Dedifferentiated amniotic fluid mesenchymal stem cell (primary cell): ENCODE data around the gene WDTC1.
"Not testable (repeated sequence)": the region's sequence is repeated elsewhere in the genome, so short reads cannot be mapped to it uniquely, and the experiment has no call there.

Source experiments
- DNase-seq: peaks from one replicate; pipeline ENCODE4 v3.0.0-alpha.2; 2016; ENCODE audit errors: extremely low spot score

WDTC1 gene

DNA sequence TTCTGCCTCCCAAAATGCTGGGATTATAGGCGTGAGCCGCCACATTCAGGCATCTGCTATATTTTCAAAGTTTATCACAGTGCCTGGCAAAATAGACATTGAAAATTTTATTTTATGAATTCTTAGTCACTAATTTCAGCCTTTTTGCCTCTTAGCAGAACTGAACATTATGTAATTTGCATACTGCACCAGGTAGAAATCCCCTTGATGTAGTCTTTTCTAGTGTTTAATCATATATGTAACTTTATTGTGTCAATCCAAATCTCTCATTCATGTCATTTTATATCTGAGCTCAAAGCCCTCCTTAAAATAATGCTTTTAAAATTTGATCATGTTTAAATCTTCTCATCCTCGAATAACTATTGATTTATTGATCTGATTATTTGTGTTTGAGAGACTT is 19.2 kb downstream of the WDTC1 start:
- no peak for DNase-seq

DNA sequence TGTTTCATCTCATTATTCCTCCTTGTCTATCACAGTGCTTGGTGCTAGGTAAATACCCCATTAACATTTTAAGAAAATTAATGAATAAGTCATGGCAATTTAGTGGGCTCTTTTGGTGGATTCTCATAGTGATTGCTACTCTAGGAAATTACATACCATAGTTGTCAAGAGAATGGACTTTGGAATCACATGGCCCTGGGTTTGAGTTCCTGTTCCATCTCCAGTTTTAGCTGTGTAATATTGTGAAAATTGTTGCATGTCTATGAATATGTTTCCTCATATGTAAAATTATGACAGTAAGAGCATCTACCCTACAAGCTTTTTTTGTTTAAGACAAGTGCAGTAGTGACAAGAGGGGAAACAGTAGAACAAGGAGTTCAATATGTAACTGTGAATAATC is 20.7 kb downstream of the WDTC1 start:
- DNase-seq = no peak

DNA sequence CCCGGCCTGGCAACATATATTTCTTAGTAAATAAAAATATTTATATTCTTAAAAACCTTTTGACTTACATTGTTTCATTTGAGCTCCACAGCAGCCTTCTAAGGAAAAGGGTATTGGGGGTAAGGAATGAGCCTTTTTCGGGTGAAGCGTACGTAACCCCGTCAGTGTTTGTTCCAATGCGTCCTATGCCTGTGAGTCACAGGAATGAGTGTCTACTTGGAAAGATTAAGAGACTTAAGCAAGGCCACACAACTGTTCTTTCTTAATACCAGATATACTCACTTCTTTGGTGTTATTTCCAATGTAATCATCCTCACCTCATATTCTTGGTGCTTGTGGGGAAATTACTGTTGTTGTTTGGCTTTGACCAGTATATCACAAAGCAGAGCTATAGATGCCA is 22.7 kb downstream of the WDTC1 start:
- no peak for DNase-seq

DNA sequence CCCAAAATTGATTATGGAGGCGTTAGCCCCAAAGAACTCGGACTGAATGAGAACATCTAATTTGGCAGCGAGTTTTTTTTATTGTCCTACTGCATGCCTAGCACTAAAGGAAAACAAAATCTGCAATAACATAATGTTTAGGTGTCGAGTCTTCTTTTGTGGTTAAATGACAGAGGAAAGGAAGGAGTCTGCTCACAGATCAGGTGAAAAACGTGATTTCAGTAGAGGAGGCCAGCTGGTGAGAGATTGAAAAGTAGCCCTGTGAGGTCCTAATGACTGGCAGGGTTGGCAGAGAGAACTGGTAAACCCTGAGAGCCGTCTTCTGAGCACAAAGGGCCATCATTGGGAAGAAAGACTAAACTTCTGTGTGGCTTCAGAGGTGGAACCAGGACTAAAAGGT is 24.2 kb downstream of the WDTC1 start:
- no peak for DNase-seq

DNA sequence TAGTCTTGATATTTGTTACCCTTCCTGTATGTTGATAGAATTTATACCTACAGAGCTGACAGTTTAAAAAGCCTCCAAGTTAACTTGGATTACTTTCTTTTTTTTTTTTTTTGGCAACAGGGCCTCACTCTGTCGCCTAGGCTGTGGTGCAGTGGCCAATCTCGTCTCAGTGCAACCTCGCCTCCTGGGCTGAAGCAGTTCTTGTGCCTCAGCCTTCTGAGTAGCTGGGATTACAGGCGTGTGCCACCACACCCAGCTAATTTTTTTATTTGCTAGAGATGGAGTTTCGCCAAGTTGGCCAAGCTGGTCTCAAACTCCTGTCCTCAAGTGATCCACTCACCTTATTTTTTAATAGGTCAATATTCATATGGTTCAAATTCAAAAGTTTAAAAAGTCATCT is 32.7 kb downstream of the WDTC1 start:
- DNase-seq = no peak

DNA sequence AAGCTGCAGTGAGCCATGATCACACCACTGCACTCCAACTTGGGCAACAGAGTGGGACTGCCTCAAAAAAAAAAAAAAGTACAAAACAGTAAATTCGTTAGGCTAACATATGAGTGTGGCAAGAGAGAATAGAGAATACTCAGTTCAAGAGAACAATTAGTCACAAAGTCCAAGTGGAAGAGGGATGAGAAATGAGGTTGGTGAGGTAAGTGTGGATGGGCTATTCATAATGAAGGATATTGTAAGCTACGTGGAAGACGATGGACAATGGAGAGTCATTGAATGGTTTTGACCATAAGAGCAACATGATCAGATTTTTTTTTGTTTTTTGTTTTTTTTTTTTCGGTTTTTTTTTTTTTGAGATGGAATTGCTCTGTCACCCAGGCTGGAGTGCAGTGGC is 34.8 kb downstream of the WDTC1 start:
- no peak for DNase-seq

DNA sequence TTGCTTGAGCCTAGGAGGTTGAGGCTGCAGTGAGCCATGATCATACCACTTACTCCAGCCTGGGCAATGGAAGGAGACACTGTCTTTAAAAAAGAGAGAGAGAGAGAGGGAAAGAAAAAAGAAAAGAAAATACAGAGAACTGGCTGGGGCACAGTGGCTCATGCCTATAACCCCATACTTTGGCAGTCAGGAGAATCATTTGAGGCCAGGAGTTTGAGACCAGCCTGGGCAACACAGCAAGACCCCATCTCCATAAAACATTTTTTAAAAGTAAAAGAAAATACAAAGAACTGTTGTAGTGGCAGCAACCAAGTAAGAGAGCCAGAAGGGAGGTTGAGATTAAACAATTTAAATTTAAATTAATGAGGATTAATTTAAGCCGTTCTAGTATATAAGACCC is 39.8 kb downstream of the WDTC1 start:
- no peak for DNase-seq

DNA sequence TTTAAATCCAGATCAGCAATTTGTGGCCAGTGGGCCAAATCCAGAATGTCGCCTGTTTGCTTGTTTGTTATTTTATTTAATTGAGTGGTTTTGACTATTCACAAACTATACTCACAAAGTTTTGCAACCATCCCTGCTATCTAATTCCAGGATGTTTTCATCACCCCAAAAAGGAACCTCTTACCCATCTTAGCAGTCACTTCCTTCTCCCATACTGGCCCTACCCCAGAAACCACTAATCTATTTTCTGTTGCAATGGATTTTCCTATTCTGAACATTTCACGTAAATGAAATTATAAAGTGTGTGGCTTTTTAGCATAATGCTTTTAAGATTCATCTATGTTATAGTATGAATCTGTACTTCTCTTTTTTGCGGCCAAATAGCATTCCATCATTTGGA is 41.3 kb downstream of the WDTC1 start:
- no peak for DNase-seq

DNA sequence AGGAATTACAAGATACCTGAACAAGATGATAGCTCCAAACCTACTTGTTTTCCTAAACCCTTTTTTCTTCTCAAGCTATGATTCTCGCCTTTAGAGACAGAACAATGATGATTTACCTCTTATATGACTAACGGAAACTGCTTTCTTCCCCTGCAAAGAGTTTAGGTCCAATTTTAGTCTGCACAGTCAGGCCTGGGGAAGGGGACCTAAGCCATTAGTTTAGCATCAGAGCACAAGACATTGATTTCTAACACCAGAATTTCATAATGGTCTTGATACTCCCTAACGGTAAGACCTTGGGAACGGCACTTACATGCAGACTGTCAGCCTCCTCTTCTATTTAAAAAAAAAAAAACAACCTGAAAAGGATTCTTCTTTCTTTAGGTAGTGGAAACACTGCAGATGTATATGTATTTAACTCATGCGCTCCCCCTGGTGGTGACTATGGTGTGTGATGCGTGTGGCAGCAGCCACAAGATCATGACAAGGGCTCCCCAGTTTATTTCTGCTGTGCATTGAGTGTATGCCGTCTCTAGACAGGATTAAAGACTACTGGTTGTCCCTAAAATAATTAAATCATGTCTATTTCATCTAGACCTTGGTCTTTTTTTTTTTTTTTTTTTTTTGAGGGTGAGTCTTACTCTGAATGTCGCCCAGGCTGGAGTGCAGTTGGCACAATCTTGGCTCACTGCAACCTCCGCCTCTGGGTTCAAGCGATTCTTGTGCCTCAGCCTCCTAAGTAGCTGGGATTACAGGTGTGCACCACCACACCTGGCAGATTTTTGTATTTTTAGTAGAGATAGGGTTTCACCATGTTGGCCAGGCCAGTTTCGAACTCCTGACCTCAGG is 50.2 kb downstream of the WDTC1 start:
- peak; percentile 87 for DNase-seq

DNA sequence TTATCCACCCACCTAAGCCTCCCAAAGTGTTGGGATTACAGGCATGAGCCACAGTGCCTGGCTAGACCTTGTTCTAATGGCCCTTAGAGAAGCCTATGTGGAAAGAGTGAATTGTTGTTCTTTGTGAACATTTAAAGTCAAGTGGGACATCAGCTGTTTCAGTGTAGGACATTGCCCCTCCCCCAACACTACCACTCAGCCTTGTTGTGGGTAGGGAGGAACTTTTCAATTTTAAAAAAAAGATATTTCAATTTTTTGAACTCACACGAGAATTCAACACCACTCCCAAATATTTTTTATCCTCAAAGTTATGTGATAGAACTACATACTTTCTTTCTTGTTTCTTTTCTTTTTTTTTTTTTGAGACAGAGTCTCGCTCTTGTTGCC is 50.8 kb downstream of the WDTC1 start:
- DNase-seq = no peak

DNA sequence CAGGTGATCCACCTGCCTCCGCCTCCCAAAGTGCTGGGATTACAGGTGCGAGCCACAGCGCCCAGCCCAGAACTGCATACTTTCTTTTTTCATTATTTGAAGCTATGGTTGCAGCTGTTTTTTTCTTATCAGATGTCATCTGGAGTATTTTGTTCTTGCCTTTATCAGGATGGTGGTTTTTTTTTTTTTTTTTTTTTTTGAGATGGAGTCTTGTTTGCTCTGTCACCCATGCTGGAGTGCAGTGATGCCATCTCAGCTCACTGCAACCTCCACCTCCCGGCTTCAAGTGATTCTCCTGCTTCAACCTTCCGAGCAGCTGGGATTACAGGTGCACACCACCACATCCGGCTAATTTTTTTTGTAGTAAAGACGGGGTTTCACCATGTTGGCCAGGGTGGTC is 51.4 kb downstream of the WDTC1 start:
- DNase-seq = not testable (repeated sequence)

DNA sequence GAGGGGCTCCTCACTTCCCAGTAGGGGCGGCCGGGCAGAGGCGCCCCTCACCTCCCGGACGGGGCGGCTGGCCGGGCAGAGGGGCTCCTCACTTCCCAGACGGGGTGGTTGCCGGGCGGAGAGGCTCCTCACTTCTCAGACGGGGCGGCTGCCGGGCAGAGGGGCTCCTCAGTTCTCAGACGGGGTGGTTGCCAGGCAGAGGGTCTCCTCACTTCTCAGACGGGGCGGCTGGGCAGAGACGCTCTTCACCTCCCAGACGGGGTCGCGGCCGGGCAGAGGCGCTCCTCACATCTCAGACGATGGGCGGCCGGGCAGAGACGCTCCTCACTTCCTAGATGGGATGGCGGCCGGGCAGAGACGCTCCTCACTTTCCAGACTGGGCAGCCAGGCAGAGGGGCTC is 54.7 kb downstream of the WDTC1 start:
- not testable (repeated sequence) for DNase-seq

DNA sequence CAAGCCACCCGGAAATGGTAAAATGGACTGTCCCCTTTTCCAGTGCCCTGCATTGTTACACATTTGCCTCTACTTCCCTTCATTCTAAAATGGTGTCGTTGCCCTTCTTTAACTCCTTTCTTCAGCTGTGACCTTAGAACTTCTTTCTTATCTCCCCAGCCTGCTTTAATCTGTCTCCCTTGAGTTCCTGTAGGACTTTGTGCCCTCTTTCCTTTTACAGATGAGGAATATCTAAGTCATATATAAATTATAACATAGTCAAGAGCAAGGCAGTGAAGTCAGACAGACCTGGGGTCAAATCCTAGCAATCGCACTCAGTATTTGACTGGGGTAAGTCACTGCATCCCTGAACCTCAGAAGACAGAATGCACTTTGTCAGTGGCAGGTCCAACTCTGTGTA is 56.1 kb downstream of the WDTC1 start:
- DNase-seq = no peak

DNA sequence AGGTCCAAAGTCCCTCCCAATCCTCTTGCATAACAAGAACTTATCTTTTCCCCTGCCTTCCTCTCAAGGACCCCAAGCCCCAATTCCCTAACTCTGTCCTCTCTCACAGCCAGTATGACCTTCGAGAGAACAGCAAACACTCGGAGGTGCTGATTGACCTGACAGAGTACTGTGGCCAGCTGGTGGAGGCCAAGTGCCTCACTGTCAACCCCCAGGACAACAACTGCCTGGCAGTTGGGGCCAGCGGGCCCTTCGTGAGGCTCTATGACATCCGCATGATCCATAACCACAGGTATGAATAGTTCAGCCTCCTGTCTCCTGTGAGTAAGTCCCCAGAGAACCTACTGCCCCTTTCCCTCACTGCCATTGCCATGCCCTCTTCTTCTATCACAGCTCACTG is 57.7 kb downstream of the WDTC1 start:
- no peak for DNase-seq

DNA sequence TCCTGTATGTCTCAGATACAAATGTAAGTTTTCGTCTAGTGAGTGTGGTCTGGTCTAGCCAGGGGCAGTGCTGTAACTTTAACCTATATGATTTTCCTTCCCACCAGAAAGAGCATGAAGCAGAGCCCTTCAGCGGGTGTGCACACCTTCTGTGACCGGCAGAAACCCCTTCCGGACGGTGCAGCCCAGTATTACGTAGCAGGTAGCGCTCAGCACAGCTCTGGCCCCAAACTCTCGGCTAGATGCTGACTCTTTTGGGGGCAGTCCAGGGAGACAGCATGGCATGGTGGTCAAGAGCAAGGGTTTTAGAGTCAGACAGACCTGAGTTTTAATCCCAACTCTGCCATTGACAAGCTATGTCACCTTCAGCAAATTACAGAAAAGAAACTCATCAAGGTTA is 59.5 kb downstream of the WDTC1 start:
- DNase-seq = no peak

DNA sequence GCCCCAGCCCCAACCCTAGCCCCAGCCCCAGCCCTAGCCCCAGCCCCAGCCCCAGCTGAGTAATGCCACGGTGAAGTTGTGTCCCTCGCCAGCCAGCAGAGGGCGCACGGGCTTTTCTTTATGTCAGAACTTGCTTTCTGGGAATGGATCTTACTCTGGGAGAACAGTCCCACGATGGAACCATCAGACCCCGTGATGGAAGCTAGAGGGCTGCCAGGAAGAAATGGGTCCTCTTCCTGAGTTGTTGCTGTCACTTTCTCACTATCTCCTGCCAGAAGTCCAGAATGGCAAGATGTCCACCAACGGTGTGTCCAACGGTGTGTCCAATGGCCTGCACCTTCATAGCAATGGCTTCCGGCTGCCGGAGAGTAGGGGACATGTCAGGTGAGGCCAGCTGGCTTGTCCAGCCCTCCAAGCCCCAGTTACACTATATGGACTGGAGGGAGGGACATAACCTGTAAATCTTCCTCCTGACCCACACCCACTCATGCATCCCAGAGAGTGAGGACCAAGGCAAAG is 62.4 kb downstream of the WDTC1 start:
- peak; percentile 78 for DNase-seq

DNA sequence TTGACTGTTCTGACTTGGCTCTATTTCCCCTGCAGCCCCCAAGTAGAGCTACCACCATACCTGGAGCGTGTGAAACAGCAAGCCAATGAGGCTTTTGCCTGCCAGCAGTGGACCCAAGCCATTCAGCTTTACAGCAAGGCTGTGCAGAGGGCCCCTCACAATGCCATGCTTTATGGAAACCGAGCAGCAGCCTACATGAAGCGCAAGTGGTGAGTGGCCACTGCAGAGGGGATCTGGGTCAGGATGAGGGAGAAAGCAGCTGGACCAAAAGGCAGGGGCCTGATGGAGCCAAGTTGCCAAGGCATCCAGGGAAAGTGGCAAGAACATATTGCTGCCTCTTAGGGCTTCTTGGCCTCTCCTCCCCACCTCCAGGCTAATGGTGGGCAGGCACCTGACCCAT is 63.5 kb downstream of the WDTC1 start:
- DNase-seq = no peak

DNA sequence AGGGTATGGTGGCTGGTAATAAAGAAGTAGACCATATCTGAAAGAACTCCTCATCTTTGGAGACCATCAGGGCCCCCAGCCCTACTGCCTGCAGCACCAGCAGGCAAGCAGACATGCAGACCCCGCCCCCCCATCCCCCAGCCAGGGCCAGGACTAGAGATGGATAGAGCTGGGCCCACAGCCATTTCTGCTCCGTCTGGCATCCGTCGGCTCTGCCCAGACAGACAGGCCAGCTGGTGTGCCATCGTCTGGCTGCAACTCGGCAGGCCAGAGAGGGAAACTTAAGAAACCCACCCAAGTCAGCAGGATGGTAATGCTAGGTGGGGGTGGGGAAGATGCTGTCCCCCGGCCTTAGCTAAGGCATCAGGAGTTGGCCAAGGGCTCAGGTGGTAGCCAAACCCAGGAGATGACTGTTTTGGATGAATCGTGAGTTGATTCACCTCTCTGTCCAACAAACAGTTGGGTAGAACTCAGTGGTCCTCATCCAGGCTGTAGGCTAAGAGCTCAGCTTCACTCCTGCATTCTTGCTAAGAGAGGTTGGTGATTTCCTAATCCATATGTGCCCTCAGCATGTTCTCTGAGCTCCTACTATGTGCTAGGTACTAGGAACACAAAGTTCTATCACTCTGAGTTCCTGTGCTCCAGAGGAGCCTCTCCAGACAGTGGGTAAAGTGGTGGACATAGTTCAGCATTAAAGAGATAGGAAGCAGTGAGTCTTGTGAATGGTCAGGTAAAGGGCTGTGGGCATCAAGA is 64.4 kb downstream of the WDTC1 start:
- no peak for DNase-seq

DNA sequence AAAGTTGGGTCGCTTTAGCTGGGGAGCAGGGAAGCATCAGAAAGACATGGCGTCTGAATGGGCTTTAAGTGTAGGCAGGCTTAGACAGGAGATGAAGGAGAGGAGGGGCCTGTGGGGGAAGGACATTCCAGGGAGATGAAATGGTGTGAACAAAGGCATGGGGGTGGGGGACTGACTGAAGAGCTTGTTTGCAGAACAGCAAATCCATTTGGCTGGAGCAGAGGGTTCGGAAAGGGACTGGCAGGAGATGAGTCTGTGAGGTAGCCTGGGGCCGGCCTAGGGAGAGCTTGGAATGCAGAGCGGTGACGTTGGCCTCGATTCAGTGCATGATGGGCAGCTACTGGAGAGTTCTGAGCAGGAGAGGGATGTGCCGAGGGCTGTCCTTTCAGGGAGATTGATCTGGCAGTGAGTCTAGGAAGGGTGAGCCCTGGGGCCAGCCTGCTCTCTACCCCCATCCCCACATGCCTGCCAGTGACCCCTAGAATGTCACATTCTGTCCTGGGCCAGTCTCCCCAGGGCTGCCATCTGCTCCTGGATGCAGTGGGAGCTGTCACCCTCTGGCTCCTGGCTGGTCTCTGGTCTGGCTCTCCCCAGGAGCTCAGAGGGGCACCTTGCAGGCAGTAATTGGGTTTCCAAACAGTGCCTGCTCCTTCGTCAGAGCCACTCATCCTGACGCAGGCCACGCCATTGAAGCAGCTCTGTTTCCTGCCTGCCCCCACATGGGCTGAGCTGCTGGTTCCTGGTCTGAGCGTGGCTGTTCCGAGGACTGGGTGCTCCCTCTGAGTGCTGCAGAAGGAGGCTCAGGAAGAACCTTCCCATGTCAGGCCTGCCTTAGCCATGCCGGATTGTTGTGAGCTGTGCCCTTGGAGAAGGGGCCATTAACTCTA is 65.2 kb downstream of the WDTC1 start:
- DNase-seq = peak; percentile 98

DNA sequence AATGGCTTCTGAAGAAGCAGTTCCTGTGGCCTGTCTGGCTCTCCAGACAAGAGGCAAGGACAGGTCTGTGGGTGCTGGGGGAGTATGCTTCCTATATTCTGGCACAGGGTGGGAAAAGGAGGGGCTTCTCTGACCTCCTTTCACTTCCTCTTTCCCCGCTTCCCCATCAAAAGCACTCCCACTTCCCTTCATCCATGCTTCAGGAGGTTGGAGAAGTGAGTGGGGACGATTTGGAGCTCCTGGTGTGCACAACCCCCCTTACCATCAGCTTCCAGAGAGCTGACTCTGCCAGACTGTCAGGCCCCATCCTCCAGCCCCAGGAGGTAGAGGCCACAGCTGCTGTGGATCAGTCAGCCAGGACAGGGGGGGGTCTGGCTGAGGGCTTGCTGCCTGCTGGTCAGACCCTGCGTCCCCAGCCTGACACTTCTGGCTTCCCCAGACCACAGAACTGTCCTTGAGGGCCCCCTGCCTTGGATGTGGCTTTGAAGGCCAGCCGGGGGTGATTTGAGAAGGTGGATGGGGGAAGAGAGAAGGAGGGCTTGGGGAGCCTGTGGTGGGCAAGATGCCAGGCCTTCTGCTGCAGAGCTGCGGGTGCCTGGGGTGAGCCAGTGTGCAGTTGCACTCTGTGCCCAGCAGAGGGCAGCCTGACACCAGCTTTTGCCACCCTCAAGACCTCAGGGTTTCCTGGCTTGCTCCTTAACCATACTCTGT is 66.1 kb downstream of the WDTC1 start:
- DNase-seq = peak; percentile 74

DNA sequence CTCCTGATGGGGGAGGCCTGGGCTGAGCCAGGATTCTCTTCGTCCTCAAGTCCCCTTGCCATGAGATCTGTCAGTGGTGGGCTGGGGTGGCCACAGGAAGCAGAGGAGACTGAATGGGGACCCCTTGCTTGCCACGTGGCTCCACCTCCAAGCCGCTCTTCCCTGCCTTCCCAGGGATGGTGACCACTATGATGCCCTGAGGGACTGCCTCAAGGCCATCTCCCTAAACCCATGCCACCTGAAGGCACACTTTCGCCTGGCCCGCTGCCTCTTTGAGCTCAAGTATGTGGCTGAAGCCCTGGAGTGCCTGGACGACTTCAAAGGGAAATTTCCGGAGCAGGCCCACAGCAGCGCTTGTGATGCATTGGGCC is 66.6 kb downstream of the WDTC1 start:
- DNase-seq = no peak
